ENCODE measurements around the gene BMERB1.
"Not testable (repeated sequence)": the region's sequence is repeated elsewhere in the genome, so short reads cannot be mapped to it uniquely, and the experiment has no call there.

Gene BMERB1

DNA sequence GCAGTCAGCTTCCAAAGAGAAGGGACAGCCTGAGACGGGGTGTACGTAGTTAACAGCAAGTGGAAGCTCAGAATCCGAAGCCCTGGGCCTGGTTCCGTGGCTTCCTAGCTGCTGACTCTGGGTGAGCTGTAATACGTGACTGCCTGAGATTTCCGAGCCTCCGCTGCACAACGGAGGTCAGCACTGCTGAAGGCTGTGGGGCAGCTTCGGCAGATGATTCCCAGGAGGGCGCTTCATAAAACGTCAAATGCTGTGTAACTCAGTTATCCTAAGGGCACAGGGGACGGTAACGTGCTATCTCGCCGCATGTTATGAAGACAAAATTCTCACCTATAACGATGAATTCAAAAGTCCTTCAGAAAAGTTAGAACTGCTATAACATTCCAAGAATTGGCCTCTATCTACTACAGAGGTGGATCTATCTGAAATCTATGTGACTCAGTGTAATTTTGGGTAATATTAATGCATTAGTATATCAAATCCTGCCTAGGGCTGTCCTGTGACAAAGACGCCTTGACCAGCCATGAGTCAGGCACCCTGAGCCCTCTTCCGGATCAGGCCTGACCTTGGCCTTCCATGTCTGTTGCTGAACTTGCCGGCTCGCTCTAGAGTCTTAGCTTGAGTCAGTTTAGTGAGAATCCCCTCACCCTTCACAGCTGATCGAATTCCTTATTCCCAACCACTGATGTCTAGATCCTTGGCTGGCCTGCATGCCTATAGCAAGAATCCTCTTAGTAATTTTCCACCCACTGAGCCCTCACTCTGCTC is 165.1 kb downstream of the BMERB1 start:
- no peak for DNase-seq

DNA sequence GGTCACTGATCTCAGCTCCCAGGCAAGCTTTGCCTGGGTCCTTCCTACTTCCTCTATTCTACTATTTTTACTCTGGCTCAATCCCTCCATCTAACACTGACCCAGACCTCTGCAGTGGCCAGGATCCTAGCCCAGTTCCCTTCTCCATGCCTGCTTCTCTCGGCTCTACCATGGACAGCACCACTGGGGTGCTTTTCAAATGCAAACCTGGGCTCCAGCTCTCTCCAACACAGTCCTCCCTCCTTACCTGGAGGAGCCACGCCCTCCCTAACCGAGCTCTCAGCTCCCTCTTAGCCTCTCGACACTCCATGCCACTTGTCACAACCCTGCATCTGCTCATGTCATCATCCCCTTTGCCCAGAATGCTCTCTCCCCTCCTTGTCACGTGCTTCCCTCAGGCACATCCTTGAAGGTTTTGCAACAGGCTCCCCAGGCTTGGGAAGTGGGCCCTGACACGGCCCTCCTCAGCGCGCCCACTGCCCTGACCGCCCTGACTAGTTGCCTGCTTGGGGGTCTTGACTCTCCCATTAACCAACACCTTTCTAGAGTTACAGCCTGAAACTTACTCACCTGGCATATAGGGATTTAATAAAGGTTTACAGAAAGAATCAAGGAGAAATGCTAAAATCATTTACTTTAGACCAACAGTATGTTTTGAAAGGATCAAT is 167.0 kb downstream of the BMERB1 start:
- no peak for DNase-seq

DNA sequence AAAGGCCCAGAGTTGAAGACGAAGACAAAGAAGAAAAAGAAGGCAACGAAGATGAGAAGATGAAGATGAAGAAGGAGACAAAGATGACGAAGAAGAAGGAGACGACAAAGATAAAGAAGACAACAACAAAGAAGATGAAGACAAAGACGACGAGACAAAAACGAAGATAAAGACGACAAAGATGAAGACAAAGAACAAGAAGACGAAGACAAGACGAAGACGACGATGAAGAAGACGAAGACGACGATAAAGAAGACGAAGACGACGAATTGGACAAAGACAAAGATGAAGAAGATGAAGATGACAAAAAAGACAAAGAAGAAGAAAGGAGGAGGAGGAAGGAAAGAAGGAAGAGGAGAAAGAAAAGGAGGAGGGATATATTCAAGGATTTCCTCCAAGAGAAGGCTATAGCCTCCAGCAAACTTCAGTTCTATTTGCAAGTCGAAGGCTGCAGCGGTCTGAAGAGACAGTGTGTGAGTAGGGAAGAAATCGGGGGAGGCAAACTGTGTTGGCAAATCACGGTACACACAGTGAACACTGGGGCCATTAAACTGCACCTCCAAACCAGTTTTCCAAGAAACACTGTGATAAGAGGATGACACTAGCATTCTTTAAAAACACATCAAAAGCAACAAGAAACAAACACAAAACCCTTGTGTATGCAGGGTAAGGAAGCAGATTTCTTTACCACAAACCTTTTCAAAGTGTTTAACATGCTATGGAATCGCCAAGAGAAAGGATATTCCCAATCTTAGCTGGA is 168.1 kb downstream of the BMERB1 start:
- DNase-seq: no peak

DNA sequence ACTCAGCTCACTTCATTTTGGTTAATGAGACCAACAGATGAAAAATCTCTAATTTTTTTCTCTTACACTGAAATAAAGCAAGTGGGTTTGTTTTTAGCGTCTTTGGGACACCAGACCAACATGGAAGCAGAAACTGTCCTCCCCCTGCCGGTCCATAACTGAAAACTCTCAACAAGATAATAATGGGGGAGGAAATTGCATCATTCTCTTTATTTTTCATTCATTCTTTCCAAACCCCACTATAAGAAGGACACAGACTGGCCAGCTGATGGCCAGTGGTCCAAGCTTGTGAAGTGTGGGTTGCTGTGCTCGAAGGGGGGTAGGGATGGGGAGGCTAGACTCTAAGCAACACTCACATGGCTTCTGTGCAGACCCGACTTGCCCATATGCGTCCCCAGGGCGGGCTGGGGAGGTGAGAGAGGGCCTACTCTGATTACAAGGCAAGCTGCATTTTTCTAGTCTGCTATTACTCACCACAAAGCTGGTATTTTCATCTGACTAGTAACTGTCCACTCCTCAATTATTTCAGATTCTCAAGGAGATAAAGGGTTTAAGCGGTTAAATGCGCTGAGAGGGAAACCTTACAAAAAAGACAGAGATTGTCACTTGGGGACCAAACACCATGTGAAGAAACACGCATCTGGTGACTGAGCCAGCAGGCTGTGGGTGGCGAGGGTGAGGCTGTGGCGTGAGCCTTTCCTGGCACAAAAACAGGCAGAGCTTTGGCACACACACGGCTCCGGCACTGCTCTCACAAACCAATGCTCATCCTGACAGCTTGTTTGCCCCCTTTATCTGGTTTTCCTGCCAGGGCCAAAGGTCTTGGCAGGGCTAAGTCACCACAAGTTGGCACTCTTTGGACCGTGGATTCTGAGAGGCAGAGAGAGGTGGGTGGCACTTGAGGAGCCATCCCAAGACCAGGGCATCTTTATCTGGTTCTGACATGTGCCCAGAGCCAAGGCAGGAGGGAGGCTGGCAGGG is 170.4 kb downstream of the BMERB1 start:
- no peak for DNase-seq

DNA sequence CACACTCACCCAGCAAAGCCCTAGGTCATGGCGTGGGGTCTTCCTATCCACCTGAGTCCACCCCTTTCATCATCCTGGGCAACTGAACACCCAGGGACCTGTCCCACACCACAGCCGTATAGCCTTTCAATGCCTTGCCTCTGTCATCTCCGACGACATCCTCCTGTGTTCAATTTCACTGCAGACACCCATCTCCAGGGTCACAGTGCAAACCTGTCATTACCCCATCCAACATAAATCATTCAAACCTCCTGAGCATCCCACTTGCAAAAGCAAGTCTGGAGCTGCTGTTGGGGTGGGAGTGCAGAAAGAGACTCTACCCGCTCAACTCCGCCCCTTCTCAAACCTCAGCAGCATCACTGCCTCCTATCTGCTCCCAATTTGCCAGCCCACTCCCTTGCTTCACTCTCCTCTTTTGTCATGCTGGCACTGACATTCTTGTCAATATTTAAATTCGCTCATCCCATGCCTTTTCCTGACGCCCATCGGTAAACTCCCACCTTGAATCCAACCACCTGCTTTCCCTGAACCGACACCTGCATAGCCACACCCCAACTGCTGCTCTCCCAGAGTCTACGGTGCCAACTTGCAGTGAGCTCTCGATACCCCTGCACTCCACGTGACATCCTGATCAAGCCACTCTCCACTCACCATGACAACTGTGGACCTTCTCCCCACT is 171.6 kb downstream of the BMERB1 start:
- DNase-seq: no peak

DNA sequence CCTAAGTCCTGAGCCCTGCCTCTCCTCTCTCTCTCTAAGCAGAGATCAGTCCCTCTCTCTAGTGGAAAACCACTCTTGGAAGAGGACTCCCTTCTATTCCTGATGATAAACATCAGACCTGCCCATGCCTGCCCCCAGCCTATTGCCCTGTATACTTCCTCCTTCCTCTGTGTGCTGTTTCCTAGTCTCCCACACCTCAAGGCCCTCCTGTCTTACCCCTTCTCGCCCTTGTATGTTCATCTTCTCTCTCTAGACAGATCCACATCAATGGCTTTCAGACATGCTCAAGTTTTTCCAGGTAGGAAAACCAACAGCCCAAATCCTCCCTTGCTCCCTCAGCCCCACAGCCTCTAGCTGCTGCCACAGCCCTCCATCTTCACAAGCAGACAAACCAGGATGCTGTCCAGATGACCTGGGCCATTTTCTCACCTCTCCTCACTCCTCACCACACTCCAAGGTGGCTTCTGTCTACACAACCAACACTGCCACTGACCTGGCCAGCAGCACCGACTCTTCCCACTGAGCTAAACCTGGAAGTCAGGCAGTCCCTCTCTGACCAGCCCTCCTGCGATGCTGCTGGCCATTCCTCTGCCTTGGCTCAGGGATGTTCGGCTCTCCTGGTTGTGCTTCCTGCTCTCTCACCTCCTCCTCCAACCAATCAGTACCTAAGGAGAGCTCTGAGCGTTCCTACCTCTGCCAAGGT is 172.3 kb downstream of the BMERB1 start:
- DNase-seq: no peak

DNA sequence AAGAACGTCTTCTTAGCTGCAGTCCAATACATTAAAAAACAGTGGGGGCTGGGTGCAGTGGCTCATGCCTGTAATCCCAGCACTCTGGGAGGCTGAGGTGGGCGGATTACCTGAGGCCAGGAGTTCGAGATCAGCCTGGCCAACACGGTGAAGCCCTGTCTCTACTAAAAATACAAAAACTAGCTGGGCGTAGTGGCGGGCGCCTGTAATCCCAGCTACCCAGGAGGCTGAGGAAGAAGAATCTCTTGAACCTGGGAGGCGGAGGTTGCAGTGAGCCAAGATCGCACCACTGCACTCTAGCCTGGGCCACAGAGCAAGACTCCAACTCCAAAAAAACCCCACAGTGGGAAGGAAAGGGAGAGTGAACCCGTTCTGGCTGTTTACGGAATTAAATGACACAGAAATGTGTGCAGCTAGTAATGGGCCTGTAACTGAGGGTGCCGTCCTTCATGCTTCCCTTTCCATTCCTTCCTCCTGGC is 172.9 kb downstream of the BMERB1 start:
- DNase-seq: not testable (repeated sequence)

DNA sequence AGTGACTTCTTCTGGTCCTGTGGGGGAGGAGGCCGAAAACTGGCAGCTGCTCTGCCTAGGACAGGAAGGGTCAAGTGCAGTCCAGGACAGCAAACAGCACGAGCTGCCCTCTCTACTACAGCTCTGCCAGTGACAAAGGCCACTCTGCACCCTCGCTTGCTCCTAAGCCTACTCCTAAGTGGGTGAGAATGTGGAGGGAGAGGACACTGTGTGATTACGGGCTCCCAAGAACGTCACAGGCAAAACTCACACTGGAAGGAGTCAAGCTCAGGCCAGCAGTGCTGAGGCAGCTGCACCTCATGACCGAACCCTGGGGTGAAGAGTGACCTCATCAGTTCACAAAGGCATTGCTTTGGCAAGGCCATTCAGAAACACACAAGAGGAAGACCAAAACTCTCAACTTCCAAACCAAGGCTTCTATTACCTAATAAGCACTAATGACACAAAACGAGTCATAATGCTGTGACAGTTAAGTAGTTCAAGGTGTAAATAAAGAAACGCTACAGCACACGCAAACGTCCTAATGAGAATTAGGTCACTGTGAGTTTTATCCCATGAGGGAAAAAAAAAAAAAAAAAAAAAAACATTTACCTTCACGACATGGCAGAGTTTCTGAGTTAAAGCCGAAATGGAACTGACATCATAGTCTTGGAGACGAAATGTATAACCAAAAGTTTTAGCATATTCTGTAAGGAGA is 173.5 kb downstream of the BMERB1 start:
- DNase-seq: no peak

DNA sequence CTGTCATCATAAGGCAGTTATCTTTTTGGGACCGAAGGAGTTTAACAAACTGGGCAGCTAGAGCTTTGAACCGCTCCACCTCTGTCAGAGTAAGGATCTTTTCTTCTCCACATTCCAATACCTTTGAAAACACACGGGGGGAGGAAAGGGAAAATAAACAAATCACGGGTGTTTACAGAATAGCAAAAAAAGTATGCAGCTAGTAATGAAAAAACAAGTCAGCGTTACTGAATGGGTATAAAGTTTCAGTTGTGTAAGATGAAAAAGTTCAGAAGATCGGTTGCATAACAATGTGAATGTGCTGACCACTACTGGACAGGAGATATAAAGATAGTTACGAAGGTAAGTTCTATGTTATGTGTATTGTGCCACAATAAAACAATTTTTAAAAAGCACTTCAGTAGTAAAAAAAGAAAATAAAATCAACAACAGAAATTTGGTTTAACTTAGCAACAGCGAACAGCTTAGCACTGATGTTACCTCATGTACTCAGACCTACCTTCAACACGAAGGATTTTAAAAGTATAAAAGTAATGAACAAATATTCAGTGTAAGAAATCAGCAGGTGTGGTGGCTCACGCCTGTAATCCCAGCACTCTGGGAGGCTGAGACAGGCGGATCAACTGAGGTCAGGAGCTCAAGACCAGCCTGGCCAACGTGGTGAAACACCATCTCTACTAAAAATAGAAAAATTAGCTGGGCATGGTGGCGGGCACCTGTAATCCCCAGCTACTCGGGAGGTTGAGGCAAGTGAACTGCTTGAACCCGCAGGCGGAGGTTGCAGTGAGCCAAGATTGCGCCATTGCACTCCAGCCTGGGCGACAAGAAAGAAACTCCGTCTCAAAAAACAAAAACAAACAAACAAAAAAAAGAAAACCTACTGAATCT is 174.3 kb downstream of the BMERB1 start:
- DNase-seq: no peak

DNA sequence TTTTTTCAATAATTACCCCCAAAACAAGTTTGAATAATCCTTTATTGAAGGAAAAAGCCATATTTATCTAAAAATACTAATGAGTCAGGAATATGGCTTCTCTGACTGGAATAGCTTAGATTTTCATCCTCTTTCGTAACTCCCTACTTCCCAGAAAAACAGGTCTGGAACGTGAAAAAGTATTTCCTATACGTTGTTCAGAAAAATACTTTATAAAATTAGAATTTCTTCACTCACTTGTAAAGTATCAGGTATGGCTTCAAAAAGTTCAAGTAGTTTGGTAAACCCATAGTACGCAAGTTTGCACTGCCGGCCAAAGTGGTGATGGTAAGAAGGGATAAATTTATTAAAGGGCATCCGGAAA is 174.9 kb downstream of the BMERB1 start:
- DNase-seq: no peak

DNA sequence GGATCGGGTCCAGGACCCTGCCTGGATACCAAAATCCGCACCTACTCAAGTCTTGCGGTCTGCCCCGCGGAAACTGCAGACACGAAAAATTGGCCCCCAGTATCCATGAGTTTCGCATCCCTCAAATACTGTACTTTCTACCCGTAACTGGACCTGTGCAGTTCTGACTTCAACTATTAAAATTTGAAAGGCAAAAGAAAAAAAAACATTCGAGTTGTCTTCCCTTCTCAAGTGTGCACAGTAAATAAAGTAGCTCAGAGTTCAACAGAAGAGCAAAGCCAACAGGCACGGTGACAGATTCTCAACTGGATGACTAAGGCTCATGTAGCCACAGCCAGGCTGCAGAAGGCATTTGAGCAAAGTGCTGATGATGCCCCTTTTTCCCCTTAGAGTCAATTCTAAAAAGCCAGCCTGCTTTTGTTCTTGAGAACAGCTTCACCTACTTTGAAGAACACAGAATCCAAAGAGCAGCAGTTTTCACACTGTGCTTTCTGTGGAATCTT is 176.0 kb downstream of the BMERB1 start:
- DNase-seq: peak in 1 of 2 experiments; percentile 21

DNA sequence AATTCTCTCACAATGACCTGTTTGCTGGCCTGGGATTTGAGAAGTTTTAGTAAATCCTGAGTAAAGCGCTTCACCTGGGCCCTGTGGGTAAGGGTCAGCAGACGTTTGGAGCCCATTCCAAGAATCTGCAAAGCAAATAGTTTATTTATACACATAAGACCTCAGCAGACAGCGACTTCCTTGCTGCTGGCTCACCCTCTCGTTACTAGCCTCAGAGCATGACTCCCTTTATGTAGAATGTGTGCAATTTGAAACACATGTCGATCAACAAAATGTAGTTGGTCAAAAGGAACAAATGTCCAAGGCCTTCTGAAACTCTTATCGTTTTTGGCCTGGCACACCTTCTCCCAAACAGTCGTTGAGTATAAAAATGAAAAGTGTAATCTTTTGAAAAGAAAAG is 177.2 kb downstream of the BMERB1 start:
- no peak for DNase-seq

DNA sequence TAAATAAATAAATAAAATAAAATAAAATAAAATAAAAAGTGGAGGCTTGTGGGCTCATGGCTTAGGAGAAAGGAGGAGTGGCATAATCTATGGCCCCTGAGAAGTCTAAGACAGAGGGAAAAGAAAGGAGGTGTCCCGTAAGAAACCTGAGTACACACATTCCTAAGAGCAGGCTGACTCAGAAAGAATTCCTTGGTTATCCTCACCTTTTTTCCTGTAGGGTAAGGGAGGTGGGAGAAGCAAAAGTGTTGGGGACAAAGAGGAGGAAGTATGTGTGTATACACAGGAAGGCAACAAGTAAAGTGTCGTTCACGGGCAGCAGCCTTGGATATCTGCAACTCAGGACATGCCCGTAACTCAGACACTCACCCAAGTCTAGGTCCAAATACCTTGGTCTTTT is 179.3 kb downstream of the BMERB1 start:
- no peak for DNase-seq

DNA sequence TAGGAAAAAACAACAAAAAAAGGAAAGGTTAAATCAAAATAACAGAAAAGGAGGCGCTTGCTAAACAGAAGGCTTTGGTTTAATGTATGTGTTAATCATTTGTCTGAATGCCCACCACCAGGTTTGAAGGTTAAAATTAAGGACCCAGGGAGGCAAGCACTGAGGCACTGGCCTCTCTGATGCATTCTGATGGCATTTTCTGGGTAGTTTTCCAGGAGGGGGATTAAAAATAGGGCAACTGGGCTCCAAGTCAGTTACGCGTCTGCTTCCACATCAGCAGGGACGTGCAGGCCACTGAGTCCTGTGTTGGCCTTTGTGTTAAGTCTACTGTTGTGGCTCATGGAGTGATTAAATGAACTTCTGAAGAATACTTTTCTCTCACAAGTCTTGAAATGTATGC is 181.6 kb downstream of the BMERB1 start:
- no peak for DNase-seq

DNA sequence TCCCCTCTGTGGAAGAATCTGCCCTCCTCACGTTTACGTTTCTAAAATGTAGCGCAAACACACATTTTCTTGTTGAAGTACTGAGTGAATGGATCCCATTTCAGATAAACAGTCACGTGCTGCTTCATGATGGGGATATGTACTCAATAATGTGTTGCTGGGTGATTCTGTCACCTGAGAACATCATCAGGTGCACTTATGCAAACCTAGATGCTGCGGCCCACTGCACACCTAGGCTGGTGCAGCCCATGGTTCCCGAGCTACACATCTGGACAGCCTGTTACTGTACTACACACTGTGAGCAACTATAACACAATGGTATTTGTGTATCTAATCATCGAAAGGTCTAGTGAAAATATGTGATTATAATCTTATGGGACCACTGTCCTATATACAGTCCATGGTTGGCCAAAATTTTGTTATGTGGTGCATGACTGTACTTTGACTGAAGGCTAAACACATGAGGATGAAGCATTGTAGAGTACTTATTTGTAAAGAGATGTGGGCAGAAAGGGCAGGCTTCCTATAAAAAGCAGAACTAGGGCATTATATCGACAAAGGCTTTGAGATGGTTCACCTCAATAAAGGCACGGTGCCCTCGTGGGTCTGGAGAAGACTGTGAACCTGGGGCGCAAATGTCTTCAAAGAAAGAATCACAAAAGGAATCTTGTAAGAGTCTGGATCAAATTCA is 182.2 kb downstream of the BMERB1 start:
- no peak for DNase-seq

DNA sequence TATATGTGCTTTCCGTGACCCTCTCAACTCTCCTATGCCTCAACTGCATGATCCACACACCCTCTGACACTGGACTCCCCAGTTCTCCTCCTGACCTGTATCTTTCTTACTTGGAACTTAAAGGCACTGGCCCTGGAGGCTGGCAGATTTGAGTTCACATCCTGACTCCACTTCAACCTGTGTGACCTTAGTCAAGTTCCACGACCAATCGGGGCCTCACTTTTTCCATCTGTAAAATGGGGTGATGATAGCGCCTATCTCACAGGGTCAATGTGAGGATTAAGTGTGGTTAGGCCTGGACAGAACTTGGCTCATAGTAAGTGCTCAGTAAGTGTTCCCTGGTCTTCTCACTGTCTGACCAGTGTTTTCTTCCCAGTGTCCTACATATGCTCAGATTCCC is 183.5 kb downstream of the BMERB1 start:
- no peak for DNase-seq

DNA sequence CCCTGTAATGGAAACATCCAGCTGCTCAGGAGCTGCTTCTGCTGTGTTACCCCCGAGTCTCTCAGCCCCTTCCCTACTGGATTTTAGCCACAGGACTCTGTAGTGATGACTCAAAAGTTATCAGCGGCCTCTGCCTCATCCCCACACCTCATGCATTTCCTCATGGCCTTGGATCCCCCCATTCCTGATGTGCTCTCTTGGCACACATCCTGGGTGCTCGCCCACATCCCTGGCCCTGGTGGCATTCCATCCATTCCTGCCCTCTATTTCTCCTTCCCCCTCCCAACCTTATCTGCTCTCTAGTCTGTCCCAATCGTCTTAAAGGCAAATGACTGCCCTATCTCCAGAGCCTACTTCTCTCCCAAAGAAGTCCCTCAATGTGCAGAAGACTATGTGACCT is 184.0 kb downstream of the BMERB1 start:
- DNase-seq: no peak

DNA sequence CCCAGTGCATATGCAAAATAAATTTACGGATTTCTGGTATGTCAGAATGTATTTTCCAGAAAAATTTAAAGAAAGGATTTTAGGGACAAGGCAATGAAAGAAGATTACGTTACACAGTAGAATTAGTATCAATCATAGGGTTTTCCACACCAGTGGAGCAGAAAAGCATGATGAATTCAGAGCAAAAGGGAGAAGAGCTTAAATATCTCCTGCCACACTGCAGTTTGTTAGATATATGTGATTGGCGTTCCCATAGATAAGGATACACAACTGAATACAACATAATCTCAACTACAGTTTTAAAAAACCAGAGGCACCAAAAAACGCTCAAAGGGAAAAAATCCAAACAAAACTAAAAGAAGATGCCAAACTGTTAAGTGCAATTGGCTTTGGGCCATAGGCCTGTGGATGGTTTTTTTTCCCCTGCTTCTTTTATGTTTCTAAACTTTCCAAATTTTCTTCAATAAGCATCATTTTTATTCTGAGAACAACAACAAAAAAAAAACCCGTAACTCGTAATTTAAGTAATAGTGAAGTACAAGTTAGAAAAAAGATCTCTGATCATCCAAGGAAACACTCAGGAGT is 186.3 kb downstream of the BMERB1 start:
- no peak for DNase-seq
